Right kidney (tissue), 1 donor: ENCODE results near the gene CHI3L1.

Experiments
- DNase-seq: peaks from one replicate; pipeline ENCODE4 v3.0.0-alpha.2; 2016

CHI3L1 gene

DNA sequence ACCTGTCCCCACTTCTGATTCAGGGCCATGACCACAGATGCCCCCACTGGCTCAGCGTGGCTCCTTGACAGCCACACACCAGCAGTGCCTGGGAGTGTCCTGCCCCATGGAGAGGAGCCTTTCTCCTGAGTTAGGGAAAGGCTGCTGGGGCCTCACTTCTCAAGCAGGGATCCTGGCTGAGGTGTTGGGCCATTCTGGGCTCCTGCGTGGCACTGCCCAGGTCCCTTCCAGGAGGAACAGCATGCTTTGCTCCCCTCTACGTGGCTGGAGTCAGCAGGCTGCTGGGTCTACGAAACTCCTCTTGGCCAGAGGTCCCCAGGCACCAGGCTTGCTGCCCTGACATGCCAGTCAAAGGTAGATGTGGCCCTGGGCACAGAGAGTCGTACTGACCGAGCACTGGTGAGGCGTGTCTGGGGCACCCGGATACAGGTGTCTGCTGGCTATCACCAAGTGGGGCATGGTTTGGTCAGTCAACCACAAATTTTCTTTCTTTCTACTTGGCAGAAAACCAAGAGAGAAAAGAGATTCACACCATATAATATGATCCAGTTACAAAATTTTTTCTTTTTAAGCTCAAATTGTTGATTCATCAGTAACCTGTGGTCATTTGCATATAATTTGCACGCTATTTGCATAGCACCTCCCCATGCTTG is 54.8 kb downstream of the CHI3L1 start:
- no peak for DNase-seq

DNA sequence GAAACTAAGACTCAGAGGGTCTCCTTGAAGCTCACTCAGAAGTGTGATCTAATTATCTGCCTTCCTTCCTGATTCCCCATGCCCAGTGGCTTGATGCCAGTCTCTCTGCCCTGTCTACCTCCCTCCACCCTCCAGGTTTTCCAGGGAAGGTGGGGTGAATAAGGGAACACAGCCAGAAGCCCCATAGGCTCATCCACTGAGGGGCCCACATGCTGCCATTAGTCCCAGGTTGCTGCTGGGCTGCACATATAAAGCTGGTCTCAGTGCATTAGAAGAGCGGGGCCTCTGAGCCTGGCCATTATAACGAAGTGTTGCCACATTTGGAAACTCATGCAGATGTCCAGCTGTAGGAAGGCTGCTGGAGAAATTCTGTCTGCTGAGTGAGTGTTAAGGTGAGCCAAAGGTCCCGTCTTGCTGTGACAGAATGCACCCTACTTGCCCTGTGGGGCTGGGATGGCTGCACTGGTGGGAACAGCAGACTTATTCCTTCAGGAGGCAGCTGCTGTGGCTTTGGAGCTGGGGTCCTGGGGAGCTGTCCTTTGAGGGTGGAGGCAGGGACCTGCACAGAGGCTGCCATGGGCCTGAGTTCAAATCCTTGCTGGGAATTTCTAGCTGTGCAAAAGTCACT is 56.0 kb downstream of the CHI3L1 start:
- DNase-seq = no peak

DNA sequence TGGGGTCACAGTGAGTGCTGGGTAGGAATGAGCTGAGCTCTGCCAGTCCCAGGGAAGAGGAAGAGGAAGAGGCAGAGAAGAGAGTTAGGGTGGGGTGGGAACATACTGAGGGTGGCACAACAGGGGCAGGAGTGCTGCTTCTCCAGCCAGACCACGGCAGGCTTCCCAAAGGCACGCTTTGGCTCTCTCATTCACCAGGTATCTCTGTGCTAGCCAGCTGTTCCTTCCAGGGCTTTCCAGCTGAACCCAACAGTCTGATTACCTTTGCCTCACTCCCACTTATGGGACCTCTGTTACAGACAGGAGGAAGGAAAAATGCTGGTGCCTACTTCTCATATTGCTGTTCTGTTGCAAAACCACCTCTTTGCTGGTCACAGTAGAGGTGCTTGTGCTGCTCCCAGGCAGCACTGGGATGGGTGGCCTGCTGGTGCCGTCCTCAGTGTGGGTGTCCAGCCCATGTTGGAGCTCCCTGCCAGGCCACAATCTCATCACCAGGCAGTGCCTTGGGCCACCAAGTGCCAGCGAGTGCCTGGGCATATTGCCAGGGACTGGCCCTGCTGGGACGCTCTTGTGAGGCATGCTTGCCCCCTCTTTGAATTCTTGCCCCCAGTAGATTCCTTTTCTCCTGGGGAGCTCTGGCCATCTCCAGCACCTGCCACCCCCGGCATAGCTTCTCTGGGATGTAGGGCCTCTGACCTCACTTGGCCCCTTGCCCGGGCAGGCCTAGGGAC is 56.8 kb downstream of the CHI3L1 start:
- no peak for DNase-seq
